ENCODE results near the gene NPBWR2.

The NPBWR2 gene

DNA sequence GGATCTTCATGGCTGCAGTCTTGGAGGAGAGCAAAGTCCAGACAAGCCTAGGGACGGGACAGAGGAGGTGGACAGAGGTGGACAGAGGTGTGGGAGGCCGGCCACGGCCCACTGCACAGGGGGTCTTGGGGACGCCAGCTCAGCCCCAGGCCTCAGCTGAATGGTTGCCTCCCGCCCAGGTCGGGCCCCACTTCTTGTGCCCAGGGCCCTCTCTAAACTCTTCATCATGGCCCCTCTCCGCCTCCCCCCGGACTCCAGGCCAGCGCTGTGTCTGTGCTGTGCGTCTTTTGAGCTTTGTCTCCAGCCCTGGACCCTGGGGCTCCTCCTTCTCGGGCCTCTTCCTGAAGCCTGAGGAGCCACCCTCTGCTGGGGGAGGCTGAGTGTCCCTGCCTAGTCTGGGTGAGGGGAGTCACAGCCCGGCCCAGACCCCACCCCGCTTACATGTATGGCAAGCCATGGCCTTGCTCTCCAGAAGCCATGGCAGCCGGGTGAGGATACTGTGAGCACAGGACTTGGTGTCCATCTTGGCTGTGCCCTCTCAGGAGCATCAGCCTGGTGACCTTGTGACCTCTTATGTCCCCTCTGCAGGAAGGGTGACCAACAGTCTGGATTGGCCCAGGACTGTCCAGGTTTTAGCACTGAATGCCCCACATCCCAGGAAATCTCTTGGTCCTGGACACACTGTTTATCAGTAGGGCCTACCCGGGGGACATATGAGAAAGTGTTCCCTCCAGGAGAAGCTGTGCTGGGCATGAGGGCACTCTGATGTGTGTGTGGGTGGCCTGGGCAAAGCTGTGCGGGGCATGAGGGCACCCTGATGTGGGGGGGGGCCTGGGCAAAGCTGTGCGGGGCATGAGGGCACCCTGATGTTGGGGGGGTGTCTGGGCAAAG, 9.4 kb upstream of the NPBWR2 start:
- no peak for DNase-seq

DNA sequence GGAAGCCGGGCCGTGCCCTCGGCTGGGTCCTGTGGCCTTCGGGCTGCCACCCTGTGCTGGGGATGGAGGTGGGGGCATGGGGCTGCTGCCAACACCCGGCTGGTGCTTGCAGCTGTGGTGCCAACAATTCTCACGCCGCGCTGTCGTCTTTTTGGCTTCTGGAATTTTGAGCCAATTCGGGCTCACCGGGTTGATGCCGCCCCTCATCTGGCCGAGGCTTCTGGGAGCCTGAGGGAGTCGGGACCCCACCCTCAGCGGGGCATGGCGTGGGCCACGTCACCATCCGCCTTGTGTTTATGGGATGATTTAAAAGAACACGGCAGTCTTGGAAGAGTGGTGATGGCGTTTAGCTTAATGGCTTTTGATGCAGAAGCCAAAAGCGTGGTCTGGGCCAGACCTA, 8.7 kb upstream of the NPBWR2 start:
- no peak for DNase-seq

DNA sequence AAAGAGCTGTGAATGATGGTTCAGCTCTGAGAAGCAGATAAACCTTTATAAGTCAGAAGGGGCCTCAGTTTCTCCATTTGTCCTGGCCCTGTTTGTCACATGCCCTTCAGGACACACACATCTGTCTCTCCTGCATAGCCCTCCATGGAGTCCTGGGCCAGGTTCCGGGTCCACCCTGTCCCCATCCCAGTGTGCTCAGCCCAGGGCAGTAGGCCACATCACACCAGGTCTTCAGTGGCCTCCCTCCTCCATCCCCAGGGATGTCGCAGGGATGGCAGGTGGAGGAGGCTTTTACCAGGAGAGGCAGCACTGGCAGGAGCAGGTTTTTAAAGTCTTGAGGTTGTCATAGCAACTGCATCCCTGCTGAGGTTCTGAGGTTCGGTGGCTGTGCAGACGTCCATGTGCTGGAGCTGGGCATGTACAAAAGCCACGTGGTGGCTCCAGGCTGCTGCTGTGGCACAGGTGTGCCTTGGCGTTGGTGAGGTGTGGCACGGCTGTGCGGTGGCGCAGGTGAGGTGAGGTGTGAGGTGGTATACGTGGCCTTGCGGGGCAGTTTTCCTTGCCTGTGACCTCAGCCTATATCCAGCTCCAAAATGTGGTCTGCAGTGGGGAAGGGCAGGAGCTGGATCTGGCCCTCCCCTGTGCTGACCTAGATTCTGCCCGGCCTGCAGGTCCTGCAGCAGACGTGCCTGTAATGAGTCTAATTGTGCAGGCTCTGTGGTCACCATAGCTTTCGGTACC, 8.0 kb upstream of the NPBWR2 start:
- no peak for DNase-seq

DNA sequence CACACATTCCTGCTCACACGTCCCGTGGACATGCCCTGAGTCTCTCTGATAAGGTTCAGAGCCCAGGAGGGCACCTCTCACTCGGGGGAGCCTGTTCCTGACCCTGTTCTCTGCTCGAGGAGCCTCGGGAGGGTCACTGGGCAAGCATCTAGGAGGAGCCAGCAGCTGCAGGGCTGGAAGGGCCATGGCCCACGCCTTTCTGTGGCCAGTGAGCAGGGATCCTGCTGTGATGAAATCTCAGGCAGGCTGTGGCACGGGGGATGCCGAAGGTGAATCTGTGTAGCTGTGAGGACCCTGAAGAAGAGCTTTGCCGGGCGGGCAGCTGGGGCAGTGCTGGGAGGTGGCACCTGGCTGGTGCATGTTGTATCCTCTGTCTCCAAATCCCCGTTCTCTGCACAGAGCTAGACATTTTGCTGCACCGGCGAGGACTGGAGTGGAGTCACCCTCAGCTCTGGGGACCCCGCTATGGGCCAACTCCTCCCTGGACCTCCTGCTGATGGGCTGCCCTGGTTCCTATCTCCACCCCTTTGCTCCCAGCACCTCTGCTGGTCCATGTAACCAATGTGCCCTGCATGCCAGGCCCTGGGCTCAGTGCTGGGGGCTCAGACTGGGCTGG, 7.1 kb upstream of the NPBWR2 start:
- DNase-seq = no peak

DNA sequence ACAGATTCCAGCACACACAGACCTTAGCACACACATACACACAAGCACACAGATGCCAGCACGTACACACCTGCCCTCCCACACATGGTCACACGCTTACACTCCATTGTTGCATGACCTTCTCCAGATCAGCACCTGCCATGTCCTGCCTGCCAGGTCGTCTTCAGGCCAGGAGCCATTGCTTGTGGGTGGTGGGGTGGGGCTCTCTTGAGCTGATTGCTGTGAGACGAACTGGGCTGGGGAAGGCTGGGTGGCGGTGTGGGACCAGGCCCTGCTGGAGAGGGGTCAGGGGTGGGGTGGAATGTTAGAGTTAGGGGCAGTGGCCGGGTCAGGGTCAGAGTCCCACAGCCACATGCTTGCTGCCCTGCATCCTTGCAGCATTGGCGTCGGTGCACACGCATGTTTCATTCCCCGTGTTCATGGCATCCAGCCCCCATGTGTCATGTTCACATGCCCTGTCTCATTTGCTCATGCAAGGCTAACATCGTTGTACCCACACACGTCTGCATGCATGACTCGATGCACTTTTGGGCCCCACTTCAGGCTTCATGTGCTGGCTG, 6.5 kb upstream of the NPBWR2 start:
- DNase-seq = no peak

DNA sequence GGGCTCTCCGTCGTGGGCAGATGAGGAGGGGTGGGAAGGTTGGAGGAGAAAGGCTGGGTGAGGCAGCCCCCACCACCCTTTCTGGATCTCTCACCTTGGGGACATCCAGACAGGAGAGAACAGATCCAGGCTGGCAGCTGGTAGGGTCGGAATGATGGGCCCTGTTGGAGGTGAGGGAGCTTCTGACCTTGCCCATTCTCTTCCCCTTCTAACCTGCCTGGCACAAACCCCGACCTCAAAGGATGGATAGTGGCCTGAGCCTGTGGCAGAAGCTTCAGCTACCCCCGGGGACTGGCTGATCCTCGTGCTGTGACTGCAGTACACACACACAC, 6.0 kb upstream of the NPBWR2 start:
- DNase-seq = no peak

DNA sequence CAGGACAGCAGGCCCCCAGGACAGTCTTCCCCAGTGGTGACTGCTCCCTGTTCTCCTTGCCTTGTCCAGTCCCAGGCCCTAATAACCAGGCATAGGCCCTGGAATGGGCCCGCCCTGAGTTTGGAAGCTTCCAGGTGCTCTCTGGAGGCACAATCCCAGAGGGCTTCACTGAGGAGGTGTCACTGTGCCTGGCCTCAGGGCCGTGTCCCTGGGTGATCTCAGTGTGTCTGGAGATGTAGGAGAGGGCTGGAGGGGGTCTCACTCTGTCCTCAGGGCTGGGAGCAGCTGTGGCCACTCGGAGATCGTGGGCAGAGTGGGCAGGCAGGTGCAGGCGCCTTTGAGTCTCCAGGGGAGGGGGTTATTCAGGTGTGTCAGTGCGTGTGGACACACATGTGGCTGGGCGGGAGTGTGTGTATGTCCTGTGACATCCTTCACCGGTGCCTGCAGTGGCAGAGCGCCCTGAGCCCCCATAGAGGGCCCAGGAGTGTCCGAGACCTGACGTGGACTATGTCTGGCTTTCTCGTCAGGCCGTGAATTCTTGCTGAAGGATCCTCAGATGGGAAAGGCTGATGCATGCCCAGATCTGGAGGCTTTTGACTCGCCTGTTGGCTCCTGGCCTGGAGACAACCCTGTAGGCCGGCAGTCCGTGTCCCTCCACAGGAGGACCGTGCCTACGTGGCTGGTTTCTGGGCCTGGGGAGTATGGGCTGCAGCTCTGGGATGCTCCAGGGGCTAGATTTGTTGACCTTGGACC, 5.5 kb upstream of the NPBWR2 start:
- DNase-seq = no peak

DNA sequence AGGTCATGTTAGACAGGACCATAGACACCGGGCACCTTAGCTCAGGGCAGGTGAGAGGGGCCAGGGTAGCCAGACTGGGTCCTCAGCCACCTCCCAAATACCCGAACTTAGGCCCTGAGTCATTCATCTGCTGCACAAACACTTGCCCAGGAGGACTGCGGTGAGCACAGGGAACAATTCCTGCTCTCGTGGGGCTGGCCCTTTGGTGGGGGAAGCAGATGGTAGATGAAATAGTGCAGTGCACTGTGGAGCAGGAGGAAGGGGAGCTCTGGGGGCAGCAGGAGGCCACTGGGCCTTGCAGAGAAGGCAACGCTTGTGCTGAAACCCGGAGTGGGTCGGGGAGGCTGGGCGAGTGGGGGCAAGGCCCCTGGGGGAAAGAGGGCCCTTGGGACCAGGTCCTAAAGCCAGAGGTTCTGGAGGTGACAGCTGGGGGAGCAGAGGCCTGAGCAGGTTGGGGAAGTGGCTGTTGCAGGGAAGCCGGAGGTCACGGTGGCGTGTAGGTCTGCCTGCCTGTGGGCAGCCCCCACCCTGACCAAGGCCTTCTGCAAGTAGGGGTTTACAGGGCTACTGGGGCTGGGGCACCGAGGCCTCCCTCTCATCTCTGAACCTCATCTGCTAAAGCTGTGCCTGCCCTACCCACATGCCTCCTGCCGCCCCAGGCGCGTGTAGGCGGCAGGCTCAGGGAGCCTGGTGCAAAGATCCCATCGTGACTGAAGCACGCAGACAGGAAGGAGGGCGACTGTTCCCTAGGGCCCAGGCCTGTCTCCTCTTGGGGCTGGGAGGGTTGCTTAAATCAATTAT, 4.7 kb upstream of the NPBWR2 start:
- no peak for DNase-seq

DNA sequence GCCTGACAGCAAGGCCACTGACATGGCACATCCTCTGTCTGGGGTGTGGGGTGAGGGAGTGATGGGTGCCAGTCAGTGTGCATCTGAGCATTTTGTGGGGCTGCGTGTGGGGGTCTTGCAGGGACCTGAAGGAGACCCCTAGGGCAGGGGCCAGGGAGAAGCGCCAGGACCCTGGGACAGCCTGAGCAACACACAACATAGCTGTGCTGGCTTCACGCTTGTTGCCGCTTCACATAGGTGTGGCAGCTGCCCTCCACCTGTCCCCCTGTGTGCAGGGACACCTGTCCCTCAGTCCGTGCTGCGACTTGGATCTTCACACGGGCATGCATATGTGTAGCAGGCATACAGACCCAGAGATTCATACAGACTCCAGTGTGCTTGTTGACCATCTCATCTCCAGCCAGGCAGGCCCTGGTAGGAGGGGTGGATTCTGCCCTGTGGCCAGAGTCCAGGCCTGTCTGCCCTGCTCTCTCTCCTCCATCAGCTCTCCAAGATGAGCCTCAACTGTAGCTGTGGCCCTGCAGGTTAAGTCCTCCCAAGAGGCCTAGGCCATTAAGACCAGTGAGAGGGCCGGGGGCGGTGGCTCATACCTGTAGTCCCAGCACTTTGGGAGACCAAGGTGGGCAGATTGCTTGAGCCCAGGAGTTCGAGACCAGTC, 3.2 kb upstream of the NPBWR2 start:
- no peak for DNase-seq

DNA sequence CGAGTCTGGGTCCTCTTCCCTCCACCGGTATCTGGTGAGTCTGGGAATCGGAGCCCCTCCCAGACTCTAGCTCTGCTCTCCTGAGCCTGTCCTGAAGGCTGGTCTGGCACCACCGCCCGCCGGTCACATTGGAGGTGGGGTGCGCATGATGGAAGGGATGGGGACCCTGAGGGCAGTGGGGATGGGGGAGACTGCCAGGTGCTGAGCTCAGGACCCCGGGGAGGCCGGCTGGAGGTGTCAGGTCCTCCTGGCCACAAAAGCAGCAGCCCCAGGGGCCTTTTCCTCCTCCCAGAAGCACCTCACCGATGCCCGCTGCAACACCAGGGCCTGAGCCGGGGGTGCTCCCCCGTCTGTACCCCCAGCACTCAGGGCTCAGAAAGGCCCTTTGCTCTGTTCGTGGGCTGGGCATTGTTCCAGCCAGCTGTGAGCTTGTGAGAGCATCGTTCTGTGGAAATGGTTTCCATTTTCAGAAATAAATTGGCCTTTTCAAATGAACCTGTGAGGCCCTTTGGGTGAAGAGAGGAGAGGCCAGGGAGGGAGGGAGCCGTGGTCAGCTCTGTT, 2.5 kb upstream of the NPBWR2 start:
- DNase-seq = no peak

DNA sequence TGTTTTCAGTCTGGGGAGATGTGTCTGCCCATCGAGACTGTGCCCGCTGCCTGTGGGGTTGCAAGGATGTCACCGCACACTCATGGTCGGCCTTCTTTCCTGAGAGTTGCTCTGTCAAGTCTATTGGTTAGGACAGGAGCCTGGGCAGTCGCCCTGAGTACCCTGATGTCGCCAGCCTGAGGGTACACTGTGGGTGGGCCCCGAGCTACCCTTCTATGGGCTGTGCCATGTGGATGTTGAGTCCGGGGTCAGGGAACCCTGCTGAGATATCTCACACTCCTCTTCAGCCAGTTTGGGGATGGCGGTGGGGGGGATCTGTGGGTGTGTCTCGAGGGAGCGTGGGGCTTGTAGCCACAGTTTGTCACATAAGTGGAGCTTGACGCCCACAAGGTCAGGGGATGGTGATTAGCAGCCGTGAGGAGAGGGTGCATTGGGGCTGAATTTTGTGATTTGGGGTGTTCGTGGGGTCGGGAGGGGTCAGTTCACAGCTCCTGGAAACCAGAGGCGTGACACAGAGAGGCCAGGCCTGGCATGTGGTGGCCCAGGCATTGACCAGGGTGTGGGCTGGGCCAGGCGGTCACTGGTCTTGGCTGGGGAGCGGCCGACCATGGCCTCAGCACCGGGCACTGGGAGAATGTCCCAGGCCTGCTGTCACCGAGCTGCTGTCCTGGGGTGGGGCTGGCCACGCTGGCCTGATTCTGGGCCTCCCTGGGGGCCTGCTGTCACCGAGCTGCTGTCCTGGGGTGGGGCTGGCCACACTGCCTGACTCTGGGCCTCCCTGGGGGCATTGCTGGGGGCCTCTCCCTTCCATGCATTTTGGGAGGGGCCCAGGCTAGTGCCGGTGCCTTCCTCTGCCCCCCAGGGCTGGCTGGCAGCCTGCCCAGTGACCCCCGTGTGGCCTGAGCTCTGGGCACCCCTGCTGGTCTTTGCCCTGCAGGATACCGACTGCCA, 1.6 kb upstream of the NPBWR2 start:
- no peak for DNase-seq

DNA sequence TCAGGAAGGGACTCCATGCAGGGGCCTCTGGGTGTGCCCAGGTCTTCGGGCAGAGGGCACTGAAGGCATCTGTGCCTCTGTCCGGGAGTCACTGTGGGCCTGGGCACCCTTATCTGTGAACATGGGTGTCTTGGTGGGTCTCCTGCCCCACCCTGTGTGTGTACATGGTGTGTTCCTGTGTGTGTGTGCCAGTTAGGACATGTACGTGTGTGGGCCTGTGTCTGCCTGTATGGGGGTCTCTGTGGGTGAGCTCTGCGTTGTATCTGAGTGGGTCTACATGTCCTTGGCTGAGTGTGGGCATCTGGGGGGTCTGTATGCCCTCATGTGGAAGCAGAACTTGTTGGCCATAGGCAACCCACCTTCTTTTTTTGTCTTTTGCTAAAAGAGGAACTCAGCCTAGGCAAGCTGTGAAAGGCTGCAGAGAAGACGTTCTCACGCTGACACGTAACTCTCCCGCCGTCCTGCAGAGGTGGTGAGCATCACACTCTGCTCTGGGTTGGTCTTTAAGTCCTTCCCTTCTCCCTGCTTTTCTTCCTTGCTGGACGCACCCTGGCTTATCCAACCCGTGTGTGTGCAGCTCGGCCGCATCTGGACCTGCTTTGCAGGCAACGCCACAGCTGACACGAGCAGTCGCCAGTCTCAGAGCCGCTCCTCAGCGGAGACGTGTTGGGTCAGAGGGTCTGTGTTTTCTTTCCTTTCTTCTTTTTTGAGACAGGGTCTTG, 532 bp upstream of the NPBWR2 start:
- DNase-seq = no peak

DNA sequence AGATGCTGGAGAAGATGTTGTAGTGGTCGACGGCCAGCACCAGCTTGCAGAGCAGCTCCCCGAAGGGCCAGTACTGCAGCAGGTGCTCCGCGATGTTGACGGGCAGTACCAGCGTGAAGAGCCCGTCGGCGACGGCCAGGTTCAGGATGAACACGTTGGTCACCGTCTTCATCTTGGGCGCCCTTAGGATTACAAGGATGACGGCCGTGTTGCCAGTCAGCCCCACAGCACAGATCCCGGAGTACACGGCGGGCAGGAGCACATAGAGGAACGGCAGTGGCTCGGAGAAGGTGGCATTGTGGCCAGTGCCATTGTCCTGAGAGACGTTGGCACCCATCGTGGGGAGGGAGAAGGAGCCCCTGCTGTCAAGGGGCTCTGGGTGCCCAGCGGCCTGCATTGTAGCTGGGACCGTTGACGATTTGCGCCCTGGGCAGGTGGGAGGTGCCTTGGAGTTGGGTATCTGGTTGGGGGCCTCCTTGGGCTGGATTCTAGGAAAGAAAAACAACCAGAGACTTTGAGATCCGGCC, 867 bp downstream of the NPBWR2 start:
- no peak for DNase-seq

DNA sequence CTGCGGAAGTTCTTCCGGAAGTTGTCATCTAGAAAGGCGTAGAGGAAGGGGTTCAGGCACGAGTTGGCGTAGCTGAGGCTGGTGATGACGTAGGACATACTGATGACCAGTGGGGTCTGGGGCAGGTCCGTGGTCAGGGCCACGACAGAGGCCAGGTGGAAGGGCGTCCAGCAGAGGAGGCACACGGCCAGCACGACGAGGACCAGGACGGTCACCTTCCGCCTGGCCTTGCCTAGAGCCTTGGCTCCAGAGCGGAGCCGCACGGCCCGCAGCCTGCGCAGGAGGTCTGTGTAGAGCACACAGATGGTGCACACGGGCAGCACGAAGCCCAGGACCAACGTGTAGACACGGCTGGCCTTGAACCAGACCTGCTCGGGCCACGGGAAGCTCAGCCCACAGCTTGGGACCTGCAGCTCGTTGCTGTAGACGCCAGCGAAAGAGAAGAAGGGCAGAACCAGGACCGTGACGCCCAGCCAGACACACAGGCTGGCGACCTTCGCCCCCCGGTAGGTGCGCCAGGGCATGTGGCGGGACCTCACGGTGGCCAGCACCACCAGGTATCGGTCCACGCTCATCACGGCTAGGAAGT, 1.4 kb downstream of the NPBWR2 start:
- DNase-seq = no peak

DNA sequence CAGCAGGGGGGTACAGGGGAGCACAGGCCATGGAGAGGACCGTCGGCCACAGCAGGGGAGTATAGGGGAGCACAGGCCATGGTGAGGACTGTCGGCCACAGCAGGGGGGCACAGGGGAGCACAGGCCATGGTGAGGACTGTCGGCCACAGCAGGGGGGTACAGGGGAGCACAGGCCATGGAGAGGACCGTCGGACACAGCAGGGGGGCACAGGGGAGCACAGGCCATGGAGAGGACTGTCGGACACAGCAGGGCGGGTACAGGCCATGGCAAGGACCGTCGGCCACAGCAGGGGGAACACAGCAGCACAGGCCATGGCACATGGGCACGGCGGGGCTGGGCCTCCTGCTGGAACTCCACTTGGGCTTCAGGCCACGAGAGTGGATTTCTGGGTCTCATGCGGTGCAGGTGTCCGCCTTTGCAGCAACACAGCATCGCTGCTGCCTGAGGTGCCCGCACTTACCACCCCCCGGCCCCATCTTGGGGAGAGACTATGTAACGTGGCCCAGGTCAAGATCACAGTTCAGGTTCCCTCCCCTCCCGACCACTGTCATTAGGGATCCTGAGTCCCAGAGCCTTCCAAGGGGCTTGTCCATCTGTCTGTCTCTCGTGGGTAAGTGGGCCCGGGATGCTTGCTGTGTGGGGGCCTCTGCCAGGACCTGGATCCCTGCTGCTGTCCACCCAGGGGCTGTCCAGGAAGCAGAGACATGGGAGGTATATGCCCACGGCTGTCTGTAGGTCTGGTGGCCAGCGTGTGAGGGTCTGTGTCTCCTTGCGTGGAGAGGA, 2.5 kb downstream of the NPBWR2 start:
- DNase-seq = no peak

DNA sequence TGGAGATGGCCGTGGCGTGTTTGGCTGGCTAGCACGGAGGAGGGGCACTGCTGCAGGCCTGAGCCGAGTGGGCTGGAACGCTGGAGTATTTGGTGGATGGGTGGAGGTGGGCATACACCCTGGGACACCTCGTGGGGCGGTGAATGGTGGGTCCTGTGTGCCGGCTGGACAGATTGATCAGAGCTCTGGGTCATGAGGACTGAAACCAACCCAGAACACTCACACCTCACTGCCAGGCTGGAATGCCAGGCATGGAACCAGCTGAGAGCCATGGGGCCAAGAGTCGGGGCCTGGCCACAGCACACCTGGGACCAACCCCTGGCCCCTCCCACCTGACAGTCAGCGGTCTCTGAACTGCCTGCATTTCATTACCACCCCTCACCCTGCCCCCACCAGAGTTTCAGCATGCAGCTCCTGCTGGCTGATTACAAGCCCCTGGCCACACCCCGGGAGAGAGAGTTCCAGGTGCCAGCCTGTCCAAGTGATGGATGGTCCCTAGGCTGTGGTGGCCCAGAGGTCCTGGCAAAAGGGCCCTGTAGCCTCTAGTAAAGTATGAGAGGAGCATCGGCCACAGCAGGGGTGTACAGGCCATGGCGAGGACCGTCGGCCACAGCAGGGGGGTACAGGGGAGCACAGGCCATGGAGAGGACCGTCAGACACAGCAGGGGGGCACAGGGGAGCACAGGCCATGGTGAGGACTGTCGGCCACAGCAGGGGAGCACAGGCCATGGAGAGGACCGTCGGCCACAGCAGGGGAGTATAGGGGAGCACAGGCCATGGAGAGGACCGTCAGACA, 3.3 kb downstream of the NPBWR2 start:
- DNase-seq = no peak

All from EL (cell line).